ENCODE data around the gene PRKAR2B.

- TF ChIP-seq RCOR1 (IDR thresholded peaks at IDR 0.05; ENCODE audit: low read length) (no peak), CTCF (IDR thresholded peaks at IDR 0.05) (no peak), RXRA (IDR thresholded peaks at IDR 0.05; ENCODE audit: borderline replicate concordance, low read depth) (no peak), ELF1 (IDR thresholded peaks at IDR 0.05) (no peak), POLR2AphosphoS5 (IDR thresholded peaks at IDR 0.05; ENCODE audit: low read depth, low read length) (no peak), EP300 (IDR thresholded peaks at IDR 0.05; ENCODE audit: borderline replicate concordance in 1 of 2, low read depth in 1 of 2, low read length in 1 of 2) (no peak)
Observed at GRCh38 chr7:107032720-107033438, 11.6 kb upstream of the PRKAR2B start.

All from SK-N-SH (cell line).